H9 (cell line): ENCODE results near the gene TOM1L2. TPM values are rescaled to one million over a fixed set of nuclear protein-coding genes. Genes with fewer than 3 reads are reported as not detected.

Experiments used
- DNase-seq: peaks from one replicate; pipeline ENCODE4 v3.0.0-alpha.2; 2017
- H2AFZ ChIP-seq: one replicate; pipeline ENCODE4 v1.6.1; 2013; ENCODE audit warnings: mild to moderate bottlenecking, low read length, control low read depth, moderate library complexity
- H2AK5ac ChIP-seq: 2 replicates; pipeline ENCODE4 v1.6.1; 2013; ENCODE audit warnings: low read length, control low read depth, mixed read lengths; ENCODE audit not compliant: insufficient read length
- H2BK120ac ChIP-seq: one replicate; pipeline ENCODE4 v1.6.1; 2013; ENCODE audit warnings: low read depth, mild to moderate bottlenecking, low read length, control low read depth, inconsistent platforms; ENCODE audit not compliant: poor library complexity, severe bottlenecking
- H2BK12ac ChIP-seq: 2 replicates; pipeline ENCODE4 v1.6.1; 2013; ENCODE audit warnings: low read length, control low read depth, mixed read lengths, low read depth; ENCODE audit not compliant: insufficient read length
- H2BK15ac ChIP-seq: 2 replicates; pipeline ENCODE4 v1.6.1; 2013; ENCODE audit warnings: low read depth, low read length, control low read depth
- H2BK20ac ChIP-seq: one replicate; pipeline ENCODE4 v1.6.1; 2013; ENCODE audit warnings: low read depth, mild to moderate bottlenecking, low read length, control low read depth, inconsistent platforms; ENCODE audit not compliant: poor library complexity, severe bottlenecking
- H2BK5ac ChIP-seq: 2 replicates; pipeline ENCODE4 v1.6.1; 2013; ENCODE audit warnings: low read length, control low read depth, mixed read lengths; ENCODE audit not compliant: insufficient read length
- H3K14ac ChIP-seq: 2 replicates; pipeline ENCODE4 v1.6.1; 2013; ENCODE audit warnings: low read length, control low read depth; ENCODE audit not compliant: insufficient read depth
- H3K18ac ChIP-seq: 2 replicates; pipeline ENCODE4 v1.6.1; 2013; ENCODE audit warnings: low read depth, mild to moderate bottlenecking, mixed read lengths, low read length, control low read depth; ENCODE audit not compliant: insufficient read length
- H3K23ac ChIP-seq: 2 replicates; pipeline ENCODE4 v1.6.1; 2013; ENCODE audit warnings: low read length, control low read depth, mixed read lengths, low read depth; ENCODE audit not compliant: insufficient read length
- H3K23me2 ChIP-seq: 2 replicates; pipeline ENCODE4 v1.6.1; 2013; ENCODE audit warnings: low read depth, mild to moderate bottlenecking, mixed read lengths, low read length, control low read depth; ENCODE audit not compliant: insufficient read length, poor library complexity, severe bottlenecking
- H3K27ac ChIP-seq: 2 replicates; pipeline ENCODE4 v1.5.1; 2013; ENCODE audit warnings: low read length, control low read depth, mixed read lengths, low read depth; ENCODE audit not compliant: insufficient read length
- H3K27me3 ChIP-seq: 2 replicates; pipeline ENCODE4 v1.6.1; 2013; ENCODE audit warnings: low read length, control low read depth, inconsistent platforms; ENCODE audit not compliant: insufficient read depth
- H3K4ac ChIP-seq: 2 replicates; pipeline ENCODE4 v1.6.1; 2013; ENCODE audit warnings: low read depth, mild to moderate bottlenecking, control low read depth, inconsistent platforms, low read length, moderate library complexity
- H3K4me1 ChIP-seq: 2 replicates; pipeline ENCODE4 v1.6.1; 2013; ENCODE audit warnings: low read length, control low read depth, inconsistent platforms; ENCODE audit not compliant: insufficient read depth
- H3K4me2 ChIP-seq: 2 replicates; pipeline ENCODE4 v1.6.1; 2013; ENCODE audit warnings: low read length, control low read depth, mixed read lengths; ENCODE audit not compliant: insufficient read length, insufficient read depth
- H3K56ac ChIP-seq: 2 replicates; pipeline ENCODE4 v1.6.1; 2013; ENCODE audit warnings: low read depth, mild to moderate bottlenecking, mixed read lengths, low read length, control low read depth; ENCODE audit not compliant: insufficient read length
- H3K79me1 ChIP-seq: 2 replicates; pipeline ENCODE4 v1.6.1; 2013; ENCODE audit warnings: low read depth, mild to moderate bottlenecking, moderate library complexity, low read length, control low read depth, inconsistent platforms; ENCODE audit not compliant: insufficient read depth, poor library complexity, severe bottlenecking
- H3K79me2 ChIP-seq: 2 replicates; pipeline ENCODE4 v1.6.1; 2013; ENCODE audit warnings: low read length, control low read depth, inconsistent platforms; ENCODE audit not compliant: insufficient read depth
- H3K9ac ChIP-seq: 2 replicates; pipeline ENCODE4 v1.6.1; 2013; ENCODE audit warnings: low read length, control low read depth, mixed read lengths; ENCODE audit not compliant: insufficient read length; ENCODE audit errors: extremely low read depth
- H3K9me3 ChIP-seq: one replicate; pipeline ENCODE4 v1.6.1; 2013; ENCODE audit warnings: low read depth, low read length, inconsistent platforms; ENCODE audit not compliant: control insufficient read depth
- H3T11ph ChIP-seq: one replicate; pipeline ENCODE4 v1.6.1; 2013; ENCODE audit warnings: mild to moderate bottlenecking, low read length, control low read depth, inconsistent platforms
- H4K20me1 ChIP-seq: one replicate; pipeline ENCODE4 v1.6.1; 2013; ENCODE audit not compliant: control insufficient read depth, insufficient read length, insufficient read depth
- H4K5ac ChIP-seq: 2 replicates; pipeline ENCODE4 v1.6.1; 2013; ENCODE audit warnings: low read depth, mild to moderate bottlenecking, mixed read lengths, low read length, control low read depth; ENCODE audit not compliant: insufficient read length
- H4K8ac ChIP-seq: replicated peaks from 2 replicates; pipeline ENCODE4 v1.6.1; 2013; ENCODE audit warnings: low read length, control low read depth, mixed read lengths, low read depth; ENCODE audit not compliant: insufficient read length
- H4K91ac ChIP-seq: 2 replicates; pipeline ENCODE4 v1.6.1; 2013; ENCODE audit warnings: low read depth, mild to moderate bottlenecking, moderate library complexity, mixed read lengths, low read length, control low read depth; ENCODE audit not compliant: insufficient read length
- H3K27ac Mint-ChIP-seq, 3 experiments: 2 replicates in 2 of 3; 3 replicates in 1 of 3; pipeline ENCODE4 v1.8.0; 2020 to 2021; ENCODE audit warnings: mixed read lengths in 3 of 3, mild to moderate bottlenecking in 1 of 3, moderate library complexity in 1 of 3
- H3K27me3 Mint-ChIP-seq: 2 replicates; pipeline ENCODE4 v1.8.0; 2021; ENCODE audit warnings: low read depth, mild to moderate bottlenecking, moderate library complexity, mixed read lengths
- H3K36me3 Mint-ChIP-seq, 3 experiments: 2 replicates in 2 of 3; 3 replicates in 1 of 3; pipeline ENCODE4 v1.8.0; 2020 to 2021; ENCODE audit warnings: low read depth in 3 of 3, mixed read lengths in 3 of 3; ENCODE audit not compliant: insufficient read depth in 1 of 3
- H3K4me1 Mint-ChIP-seq, 2 experiments: 2 replicates each; pipeline ENCODE4 v1.8.0; 2020; ENCODE audit warnings: mixed read lengths in 2 of 2
- H3K4me3 Mint-ChIP-seq, 2 experiments: 2 replicates in 1 of 2; 3 replicates in 1 of 2; pipeline ENCODE4 v1.8.0; 2020 to 2021; ENCODE audit warnings: mild to moderate bottlenecking in 2 of 2, mixed read lengths in 2 of 2, moderate library complexity in 1 of 2
- H3K9me3 Mint-ChIP-seq, 2 experiments: 2 replicates in 1 of 2; 3 replicates in 1 of 2; pipeline ENCODE4 v1.8.0; 2020; ENCODE audit warnings: mild to moderate bottlenecking in 2 of 2, mixed read lengths in 2 of 2, moderate library complexity in 1 of 2
- CTCF ChIP-seq: fragments of 200-600 bp; sonication (generic); conservative IDR thresholded peaks from 3 replicates; pipeline ENCODE4 v1.8.0; 2021; ENCODE audit warnings: antibody characterized with exemption, mild to moderate bottlenecking
- WGBS: extraction: QIAGEN DNeasy Blood & Tissue Kit; methylation state at CpG from one replicate; pipeline ENCODE4 v1.1.7; 2013; ENCODE audit warnings: missing lambda C conversion rate, low lambda C conversion rate, mixed read lengths; ENCODE audit not compliant: insufficient read length; ENCODE audit errors: extremely low coverage; 5-methylcytosine and 5-hydroxymethylcytosine counted together
- total RNA-seq: library from RNA; stranded (reverse); gene quantifications from 2 replicates; pipeline ENCODE4 v1.2.1, GENCODE V29; 2021

Gene TOM1L2
- total RNA-seq, 1 experiment from 2014 or later: 4.6 TPM

- Histone ChIP-seq H4K91ac (no peak overlapping the region), H3K23me2 (peaks cover 6% of the 10 kb centered on the region), H2BK15ac (no peak overlapping the region), H3T11ph (no peak overlapping the region), H2BK5ac (no peak overlapping the region), H3K18ac (no peak overlapping the region), H3K4me2 (no peak overlapping the region), H3K9me3 (no peaks in the 10 kb centered on the region), H3K79me1 (no peaks in the 10 kb centered on the region), H3K79me2 (no peaks in the 10 kb centered on the region), H4K5ac (no peak overlapping the region), H3K56ac (no peak overlapping the region), H2AFZ (no peak overlapping the region), H2BK120ac (no peak overlapping the region), H2AK5ac (no peak overlapping the region), H4K20me1 (no peaks in the 10 kb centered on the region), H3K23ac (no peak overlapping the region), H3K14ac (no peak overlapping the region), H3K4ac (no peak overlapping the region), H3K27ac (no peak overlapping the region), H3K27me3 (peaks cover 8% of the 10 kb centered on the region; the same call in 1 of the 2 replicates), H3K4me1 (no peaks in the 10 kb centered on the region; the same call in 1 of the 2 replicates), H2BK20ac (no peak overlapping the region), H4K8ac (no peak overlapping the region), H3K9ac (no peak overlapping the region), H2BK12ac (no peak overlapping the region)
- no peaks in the 10 kb centered on the region for H3K9me3 Mint-ChIP-seq
- H3K27ac Mint-ChIP-seq: no peak overlapping the region; a peak in 1 of 7 replicates
- TF ChIP-seq CTCF: no peak
- peaks cover 50% of the 10 kb centered on the region for H3K27me3 Mint-ChIP-seq
- peaks cover 15 to 24% of the 10 kb centered on the region in 2 experiments for H3K4me1 Mint-ChIP-seq
- H3K36me3 Mint-ChIP-seq: no peaks in the 10 kb centered on the region; a peak in 2 of 7 replicates
- DNase-seq: no peak
- H3K4me3 Mint-ChIP-seq: no peak overlapping the region
- no CpG with 5 or more reads among the region's 17 CpGs for WGBS
These were observed 165.5 kb downstream of the TOM1L2 start for GRCh38 chr17:17806611-17807274.
